MM.1S (cell line): Measurements from ENCODE around the gene KLHL7.

Experiments
- CTCF ChIP-seq: fragments of 300-600 bp; sonication (generic); IDR thresholded peaks from 2 replicates; pipeline ENCODE4 v1.5.1; 2016; ENCODE audit warnings: antibody characterized with exemption, low read length, mixed read lengths
- EZH2 ChIP-seq: fragments of 300-600 bp; sonication (generic); optimal IDR thresholded peaks from 2 replicates; pipeline ENCODE3; 2017; ENCODE audit warnings: low read depth, mild to moderate bottlenecking, antibody characterized with exemption, low read length, mixed read lengths
- EZH2phosphoT487 ChIP-seq: fragments of 300-600 bp; sonication (generic); IDR thresholded peaks from 2 replicates; pipeline ENCODE4 v1.6.1; 2018; ENCODE audit warnings: antibody characterized with exemption, low read length

- TF ChIP-seq CTCF (no peak), EZH2phosphoT487 (no peak), EZH2 (no peak)
Measured at GRCh38 chr7:23213755-23214154, 108.2 kb downstream of the KLHL7 start.
